IMR-90 (cell line): ENCODE data around the gene LSM14B. TPM values are rescaled to one million over a fixed set of nuclear protein-coding genes. Genes with fewer than 3 reads are reported as not detected.

ENCODE experiments used
- ATAC-seq: fragments of 200-7000 bp; cut with Tn5 transposase; 2 replicates; pipeline ENCODE4 v1.9.1; 2020; ENCODE audit warnings: low read depth, mild to moderate bottlenecking, moderate library complexity
- BruUV-seq: library from RNA; stranded (reverse); fragments of 400-500 nt; replicated peaks from 2 replicates; lab custom pipeline; 2021; lab: Mats Ljungman, UMichigan
- CTCF ChIA-PET: fragments of 300-600 bp; formaldehyde crosslinking; extraction: SDS; loops from one replicate; lab custom pipeline; 2021; ENCODE audit warnings: antibody characterized with exemption; lab: Yijun Ruan, JAX
- POLR2A ChIA-PET: fragments of 300-600 bp; sonication (Branson Sonifier 250); formaldehyde crosslinking; loops from one replicate; lab custom pipeline; 2022; ENCODE audit warnings: antibody characterized with exemption; ENCODE audit not compliant: unreplicated experiment; lab: Charles Lee
- DNase-seq: peaks from one replicate; pipeline ENCODE4 v3.0.0; 2013
- H2AFZ ChIP-seq: replicated peaks from 2 replicates; pipeline ENCODE3; 2013; ENCODE audit warnings: low read length, mild to moderate bottlenecking; ENCODE audit not compliant: poor library complexity
- H2AK5ac ChIP-seq: 2 replicates; pipeline ENCODE4 v1.6.1; 2013; ENCODE audit warnings: low read depth, low read length, inconsistent platforms
- H2AK9ac ChIP-seq: replicated peaks from 2 replicates; pipeline ENCODE3; 2013; ENCODE audit warnings: mild to moderate bottlenecking, low read depth, low read length, moderate library complexity; ENCODE audit not compliant: poor library complexity
- H2BK120ac ChIP-seq: 2 replicates; pipeline ENCODE4 v1.6.1; 2013; ENCODE audit warnings: low read depth, low read length, inconsistent platforms
- H2BK15ac ChIP-seq: 3 replicates; pipeline ENCODE4 v1.6.1; 2013; ENCODE audit warnings: low read depth, low read length, inconsistent platforms
- H2BK20ac ChIP-seq: 2 replicates; pipeline ENCODE4 v1.6.1; 2013; ENCODE audit warnings: low read depth, mild to moderate bottlenecking, inconsistent platforms, low read length, moderate library complexity
- H2BK5ac ChIP-seq: 2 replicates; pipeline ENCODE4 v1.6.1; 2013; ENCODE audit warnings: mild to moderate bottlenecking, low read depth, low read length, inconsistent platforms; ENCODE audit not compliant: poor library complexity, severe bottlenecking
- H3K14ac ChIP-seq: replicated peaks from 2 replicates; pipeline ENCODE4 v1.6.1; 2013; ENCODE audit warnings: low read depth, low read length, inconsistent platforms
- H3K18ac ChIP-seq: 2 replicates; pipeline ENCODE4 v1.6.1; 2013; ENCODE audit warnings: low read depth, low read length, control low read depth
- H3K23ac ChIP-seq: 2 replicates; pipeline ENCODE4 v1.6.1; 2013; ENCODE audit warnings: low read depth, low read length, inconsistent platforms
- H3K27ac ChIP-seq: 2 replicates; pipeline ENCODE4 v1.5.1; 2013; ENCODE audit warnings: mild to moderate bottlenecking, control low read depth, low read length; ENCODE audit not compliant: insufficient read depth
- H3K27me3 ChIP-seq: 2 replicates; pipeline ENCODE4 v1.6.1; 2013; ENCODE audit warnings: low read length; ENCODE audit not compliant: control insufficient read depth, insufficient read depth
- H3K36me3 ChIP-seq: 2 replicates; pipeline ENCODE4 v1.6.1; 2013; ENCODE audit warnings: low read length, mixed read lengths; ENCODE audit not compliant: control insufficient read depth, insufficient read depth
- H3K4ac ChIP-seq: 2 replicates; pipeline ENCODE4 v1.6.1; 2013; ENCODE audit warnings: low read depth, low read length, inconsistent platforms
- H3K4me1 ChIP-seq: 2 replicates; pipeline ENCODE4 v1.6.1; 2013; ENCODE audit warnings: low read length, mixed read lengths; ENCODE audit not compliant: control insufficient read depth, insufficient read depth
- H3K4me2 ChIP-seq: 2 replicates; pipeline ENCODE4 v1.6.1; 2013; ENCODE audit warnings: low read depth, mild to moderate bottlenecking, control low read depth, low read length, moderate library complexity
- H3K4me3 ChIP-seq: 2 replicates; pipeline ENCODE4 v1.5.1; 2013; ENCODE audit warnings: low read depth, mild to moderate bottlenecking, control low read depth, low read length, moderate library complexity; ENCODE audit not compliant: insufficient read depth
- H3K56ac ChIP-seq: 2 replicates; pipeline ENCODE4 v1.6.1; 2013; ENCODE audit warnings: low read length, inconsistent platforms; ENCODE audit not compliant: insufficient read depth; ENCODE audit errors: extremely low read depth
- H3K79me1 ChIP-seq, 2 experiments: 2 replicates each; pipeline ENCODE4 v1.6.1; 2013; ENCODE audit warnings: low read length in 2 of 2, inconsistent platforms in 1 of 2, low read depth in 1 of 2
- H3K9ac ChIP-seq: 2 replicates; pipeline ENCODE4 v1.6.1; 2013; ENCODE audit warnings: low read depth, low read length, control low read depth
- H3K9me1 ChIP-seq: 2 replicates; pipeline ENCODE4 v1.6.1; 2013; ENCODE audit warnings: low read length, inconsistent platforms; ENCODE audit not compliant: insufficient read depth
- H3K9me3 ChIP-seq: 2 replicates; pipeline ENCODE4 v1.6.1; 2013; ENCODE audit warnings: low read length; ENCODE audit not compliant: control insufficient read depth, insufficient read depth
- H4K20me1 ChIP-seq: 2 replicates; pipeline ENCODE4 v1.6.1; 2013; ENCODE audit warnings: low read length, inconsistent platforms; ENCODE audit not compliant: insufficient read depth
- H4K5ac ChIP-seq: 2 replicates; pipeline ENCODE4 v1.6.1; 2013; ENCODE audit warnings: mild to moderate bottlenecking, low read depth, low read length, control low read depth
- H4K8ac ChIP-seq, 2 experiments: 2 replicates each; pipeline ENCODE4 v1.6.1; 2013; ENCODE audit warnings: low read depth in 2 of 2, low read length in 2 of 2, control low read depth in 1 of 2, inconsistent platforms in 1 of 2
- H4K91ac ChIP-seq: 2 replicates; pipeline ENCODE4 v1.6.1; 2013; ENCODE audit warnings: low read depth, low read length, inconsistent platforms; ENCODE audit not compliant: insufficient read depth
- CEBPB ChIP-seq: IDR thresholded peaks from 2 replicates; pipeline ENCODE4 v1.6.1; 2012; ENCODE audit warnings: low read depth, low read length, improper control_type of control experiment
- MAFK ChIP-seq: IDR thresholded peaks from 2 replicates; pipeline ENCODE4 v1.6.1; 2012; ENCODE audit warnings: low read depth, low read length, improper control_type of control experiment
- NFE2L2 ChIP-seq: fragments of 150-350 bp; IDR thresholded peaks from 2 replicates; pipeline ENCODE4 v1.6.1; 2016; ENCODE audit warnings: low read depth, mild to moderate bottlenecking, low read length
- RCOR1 ChIP-seq: IDR thresholded peaks from 2 replicates; pipeline ENCODE4 v1.6.1; 2012; ENCODE audit warnings: mild to moderate bottlenecking, low read length, improper control_type of control experiment; ENCODE audit not compliant: insufficient replicate concordance
- RFX5 ChIP-seq: IDR thresholded peaks from 2 replicates; pipeline ENCODE4 v1.8.0; 2012; ENCODE audit warnings: low read depth, mild to moderate bottlenecking, low read length, moderate library complexity
- WGBS, 2 experiments: methylation state at CpG; one replicate each; pipeline versions ENCODE4 v1.1.5 to v1.1.7; 2013; ENCODE audit warnings: missing lambda C conversion rate in 2 of 2; ENCODE audit not compliant: insufficient read length in 1 of 2; ENCODE audit errors: extremely low coverage in 2 of 2; 5-methylcytosine and 5-hydroxymethylcytosine counted together
- dilution Hi-C: fragments of 300-500 bp; cut with HindIII; formaldehyde crosslinking; loops from one replicate; pipeline ENCODE4 v1.14.3; 2018; ENCODE audit warnings: low sequenced_read_pairs; ENCODE audit not compliant: unreplicated experiment
- in situ Hi-C: fragments of 300-500 bp; cut with MboI; formaldehyde crosslinking; loops from 3 replicates; pipeline ENCODE4 v1.14.3; 2019; ENCODE audit warnings: low sequenced_read_pairs, inconsistent platforms, mixed read lengths
- intact Hi-C: fragments of 100-400 bp; cut with micrococcal nuclease; formaldehyde crosslinking; loops from 2 replicates; pipeline ENCODE4 v1.10.0; 2022
- polyA plus RNA-seq, 3 experiments: library from polyadenylated mRNA; depleted of rRNA; stranded (reverse); fragments of >200 nt; gene quantifications; 2 replicates each; pipeline ENCODE4 v1.2.3, GENCODE V29; 2012; ENCODE audit warnings: low replicate concordance in 1 of 3
- total RNA-seq: library from RNA; depleted of rRNA; stranded (reverse); fragments of >200 nt; gene quantifications from 2 replicates; pipeline ENCODE4 v1.2.3, GENCODE V29; 2012

The LSM14B gene
- total and polyA plus RNA-seq, 2 of the 4 experiments (the other 2 are of a cell fraction), result 23.7 to 41.1 TPM

GRCh38 chr20:62155428-62156253 lies 33.4 kb downstream of the LSM14B start:
- Histone ChIP-seq H3K9ac (no peak overlapping the region), H3K36me3 (peaks cover 18% of the 10 kb centered on the region), H4K91ac (no peak overlapping the region), H2AK5ac (no peak overlapping the region), H2AFZ (no peak overlapping the region), H2BK120ac (no peak overlapping the region), H2BK5ac (no peak overlapping the region), H3K4me3 (no peak overlapping the region), H4K8ac (no peak overlapping the region), H4K5ac (no peak overlapping the region), H3K27ac (no peak overlapping the region), H4K20me1 (peaks cover 86% of the 10 kb centered on the region), H3K56ac (no peak overlapping the region), H3K79me1 (peaks cover 16 to 83% of the 10 kb centered on the region in 2 experiments), H3K9me3 (no peaks in the 10 kb centered on the region), H3K4me1 (peaks cover 4% of the 10 kb centered on the region), H3K9me1 (peaks cover 11% of the 10 kb centered on the region; the same call in 1 of the 2 replicates), H2BK20ac (no peak overlapping the region), H3K4me2 (no peak overlapping the region), H3K4ac (no peak overlapping the region), H3K14ac (no peak overlapping the region), H2AK9ac (peak overlapping the region; percentile 37), H3K18ac (no peak overlapping the region), H3K23ac (no peak overlapping the region), H2BK15ac (no peak overlapping the region), H3K27me3 (no peaks in the 10 kb centered on the region)
- dilution Hi-C loops (no loop called here), in situ Hi-C loops (no loop called here), intact Hi-C loops (no loop called here)
- no TSS peak for BruUV-seq
- TF ChIP-seq RCOR1, result no peak
- TF ChIP-seq NFE2L2, result no peak
- no peak for TF ChIP-seq RFX5
- no peak for TF ChIP-seq CEBPB
- no peak for TF ChIP-seq MAFK
- ATAC-seq, result no peak
- 92% methylated on average over 9 of the region's 29 CpGs; no CpG with 5 or more reads in 1 of the 2 experiments for WGBS, 2 experiments
- peak; percentile 16 for DNase-seq
- POLR2A ChIA-PET, result no interaction called here
- CTCF ChIA-PET, result no interaction called here
